ENCODE measurements around the gene GPR26. TPM values are rescaled to one million over a fixed set of nuclear protein-coding genes. Genes with fewer than 3 reads are reported as not detected.

Gene GPR26
- not detected in 5 replicates for total RNA-seq (2022; extraction: Qiagen RNA extraction)

DNA sequence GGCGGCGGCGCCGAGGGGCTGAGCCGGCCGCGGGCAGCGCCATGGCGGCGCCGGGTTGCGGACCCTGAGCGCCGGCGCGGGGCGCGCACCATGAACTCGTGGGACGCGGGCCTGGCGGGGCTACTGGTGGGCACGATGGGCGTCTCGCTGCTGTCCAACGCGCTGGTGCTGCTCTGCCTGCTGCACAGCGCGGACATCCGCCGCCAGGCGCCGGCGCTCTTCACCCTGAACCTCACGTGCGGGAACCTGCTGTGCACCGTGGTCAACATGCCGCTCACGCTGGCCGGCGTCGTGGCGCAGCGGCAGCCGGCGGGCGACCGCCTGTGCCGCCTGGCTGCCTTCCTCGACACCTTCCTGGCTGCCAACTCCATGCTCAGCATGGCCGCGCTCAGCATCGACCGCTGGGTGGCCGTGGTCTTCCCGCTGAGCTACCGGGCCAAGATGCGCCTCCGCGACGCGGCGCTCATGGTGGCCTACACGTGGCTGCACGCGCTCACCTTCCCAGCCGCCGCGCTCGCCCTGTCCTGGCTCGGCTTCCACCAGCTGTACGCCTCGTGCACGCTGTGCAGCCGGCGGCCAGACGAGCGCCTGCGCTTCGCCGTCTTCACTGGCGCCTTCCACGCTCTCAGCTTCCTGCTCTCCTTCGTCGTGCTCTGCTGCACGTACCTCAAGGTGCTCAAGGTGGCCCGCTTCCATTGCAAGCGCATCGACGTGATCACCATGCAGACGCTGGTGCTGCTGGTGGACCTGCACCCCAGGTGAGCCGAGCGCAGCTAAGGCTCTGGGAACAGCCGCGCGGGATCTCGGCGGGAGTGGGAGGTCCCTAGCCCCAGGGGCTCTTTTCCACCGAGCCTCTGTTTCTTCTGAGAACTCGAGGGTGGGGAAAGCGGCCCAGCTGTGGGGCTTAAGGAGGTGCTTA is at the start of gene GPR26:
GPR26 (plus strand) TSS at position 38 of the 919 bp plus-strand sequence; CDS start at position 91, 53 bp downstream.

Other genes starting within 250 kb of the GPR26 start
- not detected in 5 replicates for gene CPXM2, start 225.5 kb downstream of the GPR26 start, total RNA-seq (2022; extraction: Qiagen RNA extraction)